HG03432 (cell line): ENCODE data around the gene GAB1.

ENCODE experiments used
- ATAC-seq: cut with Tn5 transposase; IDR thresholded peaks from one replicate; pipeline ENCODE4 v1.9.1; 2021; ENCODE audit warnings: mild to moderate bottlenecking, moderate library complexity; ENCODE audit not compliant: unreplicated experiment

GAB1 gene

GRCh38 chr4:143357161-143357845 lies 20.6 kb downstream of the GAB1 start:
- ATAC-seq = peak; percentile 13

GRCh38 chr4:143358419-143358818 lies 21.7 kb downstream of the GAB1 start:
- ATAC-seq = no peak

GRCh38 chr4:143358923-143359643 lies 22.4 kb downstream of the GAB1 start:
- ATAC-seq = peak; percentile 87

- peak; percentile 6 for ATAC-seq
These were observed 23.0 kb downstream of the GAB1 start for GRCh38 chr4:143359644-143360193.

- no peak for ATAC-seq
These were observed 24.4 kb downstream of the GAB1 start for GRCh38 chr4:143360838-143361625.

- ATAC-seq = no peak
These were observed 25.8 kb downstream of the GAB1 start for GRCh38 chr4:143362349-143363046.

- ATAC-seq = no peak
These were observed 26.7 kb downstream of the GAB1 start for GRCh38 chr4:143363332-143363731.

- ATAC-seq = no peak
These were observed 27.4 kb downstream of the GAB1 start for GRCh38 chr4:143364063-143364462.

GRCh38 chr4:143367863-143368262 lies 31.2 kb downstream of the GAB1 start:
- no peak for ATAC-seq

- no peak for ATAC-seq
These were observed 32.9 kb downstream of the GAB1 start for GRCh38 chr4:143369552-143369951.

- peak; percentile 66 for ATAC-seq
These were observed 35.6 kb downstream of the GAB1 start for GRCh38 chr4:143372093-143372915.

GRCh38 chr4:143374255-143374654 lies 37.6 kb downstream of the GAB1 start:
- ATAC-seq = no peak

GRCh38 chr4:143374771-143375170 lies 38.1 kb downstream of the GAB1 start:
- no peak for ATAC-seq

- ATAC-seq = peak; percentile 41
These were observed 38.8 kb downstream of the GAB1 start for GRCh38 chr4:143375326-143376073.

- ATAC-seq = peak; percentile 63
These were observed 41.0 kb downstream of the GAB1 start for GRCh38 chr4:143377611-143378099.

- no peak for ATAC-seq
These were observed 44.0 kb downstream of the GAB1 start for GRCh38 chr4:143380629-143381028.

GRCh38 chr4:143381189-143382118 lies 44.8 kb downstream of the GAB1 start:
- ATAC-seq = peak; percentile 42

- ATAC-seq = peak; percentile 10
These were observed 45.9 kb downstream of the GAB1 start for GRCh38 chr4:143382596-143382995.
